LNCaP clone FGC (cell line): ENCODE data around the gene WDR87.

Source experiments
- DNase-seq: peaks from one replicate; pipeline ENCODE4 v3.0.0-alpha.2; 2011; ENCODE audit warnings: low read depth
- H3K4me3 ChIP-seq: 2 replicates; pipeline ENCODE4 v1.5.1; 2011; ENCODE audit warnings: mild to moderate bottlenecking, low read depth, low read length, control low read depth
- CTCF ChIP-seq: IDR thresholded peaks from 2 replicates; pipeline ENCODE4 v1.5.1; 2012; ENCODE audit warnings: mild to moderate bottlenecking; ENCODE audit not compliant: control insufficient read depth, insufficient read depth; ENCODE audit errors: extremely low read depth

WDR87 gene

GRCh38 chr19:37893845-37894575 lies 12.4 kb downstream of the WDR87 start:
- no peak overlapping the region for H3K4me3 ChIP-seq
- no peak for DNase-seq
- TF ChIP-seq CTCF: no peak

GRCh38 chr19:37886571-37886970 lies 19.8 kb downstream of the WDR87 start:
- TF ChIP-seq CTCF: no peak
- no peak overlapping the region for H3K4me3 ChIP-seq
- no peak for DNase-seq

- DNase-seq: no peak
- no peak overlapping the region for H3K4me3 ChIP-seq
- TF ChIP-seq CTCF: no peak
Measured at GRCh38 chr19:37885392-37885791, 21.0 kb downstream of the WDR87 start.

- TF ChIP-seq CTCF: no peak
- no peak for DNase-seq
- no peak overlapping the region for H3K4me3 ChIP-seq
Measured at GRCh38 chr19:37877147-37877546, 29.2 kb downstream of the WDR87 start.

- DNase-seq: no peak
- no peak overlapping the region for H3K4me3 ChIP-seq
- TF ChIP-seq CTCF: no peak
Measured at GRCh38 chr19:37876032-37876431, 30.4 kb downstream of the WDR87 start.

GRCh38 chr19:37874784-37875183 lies 31.6 kb downstream of the WDR87 start:
- TF ChIP-seq CTCF: no peak
- no peak for DNase-seq
- no peak overlapping the region for H3K4me3 ChIP-seq

- no peak for DNase-seq
- no peak overlapping the region for H3K4me3 ChIP-seq
- TF ChIP-seq CTCF: no peak
Measured at GRCh38 chr19:37872383-37872782, 34.0 kb downstream of the WDR87 start.
